ENCODE results near the gene MAPK9. TPM values are rescaled to one million over a fixed set of nuclear protein-coding genes. Genes with fewer than 3 reads are reported as not detected.

Gene MAPK9
- 24.1 TPM for polyA plus RNA-seq (2012; ENCODE audit: missing spikeins)

GRCh38 chr5:180291943-180292831, at the start of gene MAPK9:
MAPK9 (minus strand) TSS chr5:180292083; CDS start chr5:180280561, 11,522 bp downstream.
- peak; percentile 60 for FAIRE-seq
- TF ChIP-seq POLR2A (IDR thresholded peaks at IDR 0.05; ENCODE audit: low read depth, low read length) (peak; percentile 36; the same call in 1 of the 2 replicates), POLR2AphosphoS5 (IDR thresholded peaks at IDR 0.05; ENCODE audit: low read depth, low read length) (no peak), TAF1 (IDR thresholded peaks at IDR 0.05; ENCODE audit: borderline replicate concordance, low read depth, low read length) (no peak)
- DNase-seq (ENCODE audit: insufficient read length), result peak; percentile 87

DNA sequence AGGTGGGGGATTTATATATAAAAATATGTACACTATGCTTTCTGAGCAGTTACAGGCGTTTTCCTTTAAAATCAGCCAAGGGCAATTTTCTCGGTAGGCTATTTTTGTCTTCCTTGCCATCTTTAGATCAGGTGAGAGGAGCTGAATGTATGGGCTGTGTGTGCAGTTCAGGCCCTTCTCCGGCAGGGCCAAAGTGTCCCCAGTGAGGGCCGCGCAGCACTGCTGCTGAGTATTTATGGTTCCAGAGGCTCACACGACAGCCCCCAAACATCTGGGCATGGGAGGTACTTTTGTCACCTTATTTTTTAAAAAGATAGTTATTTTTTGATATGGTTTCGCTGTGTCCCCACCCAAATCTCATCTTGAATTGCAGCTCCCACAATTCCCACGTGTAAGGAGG, 49.7 kb upstream of the MAPK9 start:
- FAIRE-seq, result no peak
- TF ChIP-seq POLR2A (IDR thresholded peaks at IDR 0.05; ENCODE audit: low read depth, low read length) (no peak), TAF1 (IDR thresholded peaks at IDR 0.05; ENCODE audit: borderline replicate concordance, low read depth, low read length) (no peak), POLR2AphosphoS5 (IDR thresholded peaks at IDR 0.05; ENCODE audit: low read depth, low read length) (no peak)
- no peak for DNase-seq (ENCODE audit: insufficient read length)

GRCh38 chr5:180340856-180341255, 49.0 kb upstream of the MAPK9 start:
- FAIRE-seq (no peak), DNase-seq (ENCODE audit: insufficient read length) (no peak)
- TF ChIP-seq POLR2AphosphoS5 (IDR thresholded peaks at IDR 0.05; ENCODE audit: low read depth, low read length) (no peak), TAF1 (IDR thresholded peaks at IDR 0.05; ENCODE audit: borderline replicate concordance, low read depth, low read length) (no peak), POLR2A (IDR thresholded peaks at IDR 0.05; ENCODE audit: low read depth, low read length) (no peak)

- no peak for TF ChIP-seq POLR2A (IDR thresholded peaks at IDR 0.05; ENCODE audit: low read depth, low read length)
- no peak for TF ChIP-seq TAF1 (IDR thresholded peaks at IDR 0.05; ENCODE audit: borderline replicate concordance, low read depth, low read length)
- TF ChIP-seq POLR2AphosphoS5 (IDR thresholded peaks at IDR 0.05; ENCODE audit: low read depth, low read length), result no peak
- FAIRE-seq, result no peak
- DNase-seq (ENCODE audit: insufficient read length), result no peak
Measured at GRCh38 chr5:180339583-180340183, 47.8 kb upstream of the MAPK9 start.

GRCh38 chr5:180338001-180338707, 46.3 kb upstream of the MAPK9 start:
- DNase-seq (ENCODE audit: insufficient read length) (no peak), FAIRE-seq (no peak)

DNA sequence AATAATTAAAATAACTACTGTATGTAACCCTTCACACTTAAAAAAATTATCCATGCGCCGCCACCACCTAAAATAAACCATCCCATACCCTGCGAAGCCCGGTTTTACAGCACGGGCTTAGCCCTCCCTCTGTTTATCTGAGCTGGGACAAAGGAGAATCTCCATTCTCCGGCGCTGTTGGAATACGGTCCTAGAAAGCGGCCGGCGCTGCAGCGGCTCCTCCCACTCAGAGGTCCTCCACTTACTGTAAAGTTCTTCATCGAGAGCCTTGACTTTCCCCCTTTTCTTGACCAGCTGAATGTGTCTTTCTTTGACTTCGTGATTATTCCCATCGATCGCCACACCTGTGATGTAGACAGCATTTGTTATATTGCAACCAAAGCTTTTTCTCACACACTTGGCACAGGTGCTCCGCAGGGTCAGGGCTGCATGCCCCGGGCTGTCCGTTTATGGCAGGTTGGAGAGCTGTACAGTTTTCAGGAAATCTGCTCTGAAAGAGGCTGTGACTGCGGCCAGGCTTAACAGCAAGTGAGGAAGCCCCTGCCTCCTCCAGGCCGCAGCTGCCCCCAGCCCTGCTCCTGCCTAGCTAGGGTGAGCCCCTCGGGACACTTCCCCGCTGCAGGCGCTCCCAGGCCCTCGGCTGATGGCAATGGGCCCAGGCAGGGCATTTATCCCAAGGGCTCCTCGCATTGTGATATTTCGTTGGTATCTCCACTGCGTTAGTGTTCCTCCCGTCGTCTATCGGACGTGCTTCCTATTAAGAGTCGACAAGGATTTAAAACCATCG, 44.5 kb upstream of the MAPK9 start:
- TF ChIP-seq POLR2AphosphoS5 (IDR thresholded peaks at IDR 0.05; ENCODE audit: low read depth, low read length) (no peak), TAF1 (IDR thresholded peaks at IDR 0.05; ENCODE audit: borderline replicate concordance, low read depth, low read length) (no peak), POLR2A (IDR thresholded peaks at IDR 0.05; ENCODE audit: low read depth, low read length) (no peak)
- DNase-seq (ENCODE audit: insufficient read length), result no peak
- FAIRE-seq, result no peak

More at GRCh38 chr5:180338001-180338707, 46.3 kb upstream of the MAPK9 start:
- TF ChIP-seq POLR2A (IDR thresholded peaks at IDR 0.05; ENCODE audit: low read depth, low read length) (no peak), POLR2AphosphoS5 (IDR thresholded peaks at IDR 0.05; ENCODE audit: low read depth, low read length) (no peak), TAF1 (IDR thresholded peaks at IDR 0.05; ENCODE audit: borderline replicate concordance, low read depth, low read length) (no peak)

GRCh38 chr5:180335614-180336233, 43.8 kb upstream of the MAPK9 start:
- FAIRE-seq (no peak), DNase-seq (ENCODE audit: insufficient read length) (no peak)
- TF ChIP-seq POLR2A (IDR thresholded peaks at IDR 0.05; ENCODE audit: low read depth, low read length), result no peak
- no peak for TF ChIP-seq TAF1 (IDR thresholded peaks at IDR 0.05; ENCODE audit: borderline replicate concordance, low read depth, low read length)
- no peak for TF ChIP-seq POLR2AphosphoS5 (IDR thresholded peaks at IDR 0.05; ENCODE audit: low read depth, low read length)

- TF ChIP-seq POLR2A (IDR thresholded peaks at IDR 0.05; ENCODE audit: low read depth, low read length), result no peak
- FAIRE-seq (no peak), DNase-seq (ENCODE audit: insufficient read length) (no peak)
Measured at GRCh38 chr5:180334751-180335613, 43.1 kb upstream of the MAPK9 start.

GRCh38 chr5:180334176-180334575, 42.3 kb upstream of the MAPK9 start:
- FAIRE-seq (no peak), DNase-seq (ENCODE audit: insufficient read length) (no peak)
- no peak for TF ChIP-seq POLR2AphosphoS5 (IDR thresholded peaks at IDR 0.05; ENCODE audit: low read depth, low read length)
- no peak for TF ChIP-seq TAF1 (IDR thresholded peaks at IDR 0.05; ENCODE audit: borderline replicate concordance, low read depth, low read length)
- TF ChIP-seq POLR2A (IDR thresholded peaks at IDR 0.05; ENCODE audit: low read depth, low read length), result no peak

DNA sequence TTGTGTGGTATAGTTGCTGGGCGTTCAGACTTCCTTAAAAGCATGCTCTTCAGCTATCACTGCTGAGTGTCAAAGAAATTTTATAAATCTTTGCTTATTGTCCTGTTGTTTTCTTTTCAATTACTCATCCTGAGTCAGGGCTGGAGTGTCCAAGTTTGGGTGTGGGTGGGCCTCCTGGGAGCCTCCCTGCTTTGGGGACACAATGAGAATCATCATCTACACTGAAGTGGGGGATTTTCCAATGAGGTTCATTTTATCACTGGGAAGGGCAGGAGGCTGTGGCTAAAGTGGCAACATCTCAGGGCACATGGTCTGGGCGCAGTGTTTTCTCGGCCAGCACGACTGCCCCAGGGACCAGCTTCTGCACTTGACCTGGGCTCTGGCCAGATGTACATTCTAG, 41.8 kb upstream of the MAPK9 start:
- no peak for TF ChIP-seq TAF1 (IDR thresholded peaks at IDR 0.05; ENCODE audit: borderline replicate concordance, low read depth, low read length)
- no peak for TF ChIP-seq POLR2A (IDR thresholded peaks at IDR 0.05; ENCODE audit: low read depth, low read length)
- no peak for TF ChIP-seq POLR2AphosphoS5 (IDR thresholded peaks at IDR 0.05; ENCODE audit: low read depth, low read length)
- FAIRE-seq (no peak), DNase-seq (ENCODE audit: insufficient read length) (no peak)

All from GM12892 (cell line).